ENCODE measurements around the gene NAA15. TPM values are rescaled to one million over a fixed set of nuclear protein-coding genes. Genes with fewer than 3 reads are reported as not detected.

NAA15 gene
- total and polyA plus RNA-seq, 3 experiments from 2014 or later = 47.0 to 122 (median 116) TPM

DNA sequence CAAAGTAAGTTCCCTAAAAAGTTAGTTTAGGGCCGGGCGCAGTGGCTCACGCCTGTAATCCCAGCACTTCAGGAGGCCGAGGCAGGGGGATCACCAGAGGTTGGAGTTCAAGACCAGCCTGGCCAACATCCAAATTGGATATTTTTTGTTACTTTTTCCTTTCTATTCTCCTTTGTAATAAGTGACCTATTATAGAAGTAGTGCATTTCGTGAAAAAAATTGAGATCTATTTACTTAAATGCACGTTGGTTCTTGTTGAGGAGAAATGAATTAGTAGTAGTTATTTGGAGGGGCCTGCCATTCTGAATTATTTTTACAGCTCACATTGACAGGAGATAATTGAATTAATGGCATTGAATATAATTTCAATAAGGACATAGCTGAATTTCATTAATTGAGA is 23.3 kb downstream of the NAA15 start:
- POLR2A ChIA-PET = no interaction called here
- Mint-ChIP-seq H3K27me3 (peaks cover 0 to 1% of the 10 kb centered on the region in 2 donors), H3K36me3 (peaks cover 9 to 20% (median 13%) of the 10 kb centered on the region in 3 donors)

DNA sequence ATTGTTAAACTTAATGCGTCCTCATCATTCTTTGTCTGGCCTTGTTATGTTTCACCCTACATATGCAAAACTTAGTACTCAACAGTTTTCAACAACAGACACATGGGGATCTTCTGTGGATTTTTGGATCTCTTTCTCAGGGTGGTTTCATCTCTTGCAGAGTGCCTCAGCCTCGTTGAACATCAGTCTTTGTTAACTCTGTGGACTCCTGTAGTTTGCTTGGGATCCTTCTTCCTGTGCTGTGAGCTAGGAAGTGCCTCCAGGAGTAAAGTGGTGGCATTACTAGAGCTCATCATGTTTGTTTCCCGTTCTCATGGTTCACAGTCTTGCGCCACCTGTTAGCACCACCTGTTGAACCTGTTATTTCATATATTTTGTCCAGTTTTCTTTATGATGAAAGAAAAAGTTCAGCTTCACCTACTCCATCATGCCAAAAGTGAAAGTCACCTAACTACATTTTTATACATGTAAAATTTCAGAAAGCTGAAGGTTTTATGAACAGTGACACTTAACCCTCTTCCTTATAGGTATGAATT is 28.4 kb downstream of the NAA15 start:
- peaks cover 4% of the 10 kb centered on the region for H3K36me3 ChIP-seq (ENCODE audit: insufficient read depth, low read length)
- H3K4me3 Mint-ChIP-seq = no peak overlapping the region
- H3K4me1 ChIP-seq (ENCODE audit: insufficient read depth, low read length) = peaks cover 5% of the 10 kb centered on the region
- H3K27ac ChIP-seq (ENCODE audit: low read depth, low read length) = no peak overlapping the region
- no peak overlapping the region for H3K4me3 ChIP-seq (ENCODE audit: low read length)
- peaks cover 0 to 4% (median 0%) of the 10 kb centered on the region in 5 donors for H3K9me3 Mint-ChIP-seq
- peak overlapping the region in 3 of 8 donors; percentile 15 to 83 (median 69) for H3K27ac Mint-ChIP-seq
- no peaks in the 10 kb centered on the region for H3K9me3 ChIP-seq (ENCODE audit: low read length)
- peaks cover 45 to 72% (median 63%) of the 10 kb centered on the region in 3 donors for H3K4me1 Mint-ChIP-seq
- CTCF ChIA-PET = no interaction called here
- peaks cover 13 to 36% (median 14%) of the 10 kb centered on the region in 3 donors for H3K36me3 Mint-ChIP-seq
- POLR2A ChIA-PET = no interaction called here
- DNase-seq = no peak
- H3K27me3 ChIP-seq (ENCODE audit: insufficient read depth, low read length, poor library complexity, severe bottlenecking) = no peaks in the 10 kb centered on the region
- H3K27me3 Mint-ChIP-seq = no peaks in the 10 kb centered on the region

More for the DNA sequence above, 23.3 kb downstream of the NAA15 start:
- no peak for DNase-seq
- Histone ChIP-seq H3K9me3 (ENCODE audit: low read length) (no peaks in the 10 kb centered on the region), H3K4me3 (ENCODE audit: low read length) (no peak overlapping the region), H3K27ac (ENCODE audit: low read depth, low read length) (no peak overlapping the region), H3K4me1 (ENCODE audit: insufficient read depth, low read length) (peaks cover 16% of the 10 kb centered on the region), H3K36me3 (ENCODE audit: insufficient read depth, low read length) (peaks cover 1% of the 10 kb centered on the region), H3K27me3 (ENCODE audit: insufficient read depth, low read length, poor library complexity, severe bottlenecking) (no peaks in the 10 kb centered on the region)
- Mint-ChIP-seq H3K4me1 (peaks cover 61 to 74% (median 71%) of the 10 kb centered on the region in 3 donors), H3K4me3 (no peak overlapping the region), H3K27ac (peak overlapping the region in 3 of 8 donors; percentile 26 to 69 (median 26)), H3K9me3 (peaks cover 0 to 4% (median 0%) of the 10 kb centered on the region in 5 donors)
- CTCF ChIA-PET = interaction anchor here (1.0 kb wide), 1 partner anchor 29 kb away, joined by 4 read pairs; no protein-coding TSS in a partner anchor

DNA sequence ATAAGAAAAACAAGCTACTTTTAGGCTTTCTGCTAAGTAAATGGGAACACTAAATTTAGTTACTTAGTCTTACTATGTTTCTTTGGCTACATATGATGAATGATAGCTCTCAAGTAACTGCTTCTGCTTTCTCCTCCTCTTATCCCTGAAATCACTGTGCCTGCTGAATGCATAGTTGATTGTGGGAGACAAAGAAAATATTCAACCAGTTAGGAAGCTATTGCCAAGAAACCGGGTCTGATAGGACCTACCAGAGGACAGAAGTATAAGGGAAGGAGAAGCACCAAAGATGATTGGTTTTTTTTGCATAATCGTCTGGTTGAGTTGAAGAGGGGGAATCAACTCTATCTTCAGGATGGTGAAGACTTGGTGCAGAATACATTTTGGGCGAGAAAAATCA is 29.0 kb downstream of the NAA15 start:
- CTCF ChIA-PET = no interaction called here
- Histone ChIP-seq H3K4me3 (ENCODE audit: low read length) (no peak overlapping the region), H3K36me3 (ENCODE audit: insufficient read depth, low read length) (peaks cover 4% of the 10 kb centered on the region), H3K9me3 (ENCODE audit: low read length) (no peaks in the 10 kb centered on the region), H3K27me3 (ENCODE audit: insufficient read depth, low read length, poor library complexity, severe bottlenecking) (no peaks in the 10 kb centered on the region), H3K27ac (ENCODE audit: low read depth, low read length) (no peak overlapping the region), H3K4me1 (ENCODE audit: insufficient read depth, low read length) (peaks cover 5% of the 10 kb centered on the region)
- POLR2A ChIA-PET = no interaction called here
- peaks cover 0 to 4% (median 0%) of the 10 kb centered on the region in 5 donors for H3K9me3 Mint-ChIP-seq
- no peak for DNase-seq
- peak overlapping the region in 1 of 7 donors; percentile 5 for H3K4me3 Mint-ChIP-seq
- peaks cover 40 to 67% (median 59%) of the 10 kb centered on the region in 3 donors for H3K4me1 Mint-ChIP-seq
- peak overlapping the region in 4 of 8 donors; percentile 12 to 65 (median 21) for H3K27ac Mint-ChIP-seq
- H3K27me3 Mint-ChIP-seq = no peaks in the 10 kb centered on the region
- H3K36me3 Mint-ChIP-seq = peaks cover 13 to 38% (median 15%) of the 10 kb centered on the region in 3 donors

GRCh38 chr4:139331185-139331584 is 29.9 kb downstream of the NAA15 start:
- Mint-ChIP-seq H3K27me3 (no peaks in the 10 kb centered on the region), H3K4me3 (no peak overlapping the region), H3K36me3 (peaks cover 13 to 45% (median 15%) of the 10 kb centered on the region in 3 donors), H3K4me1 (peaks cover 37 to 58% (median 51%) of the 10 kb centered on the region in 3 donors), H3K9me3 (peaks cover 0 to 4% (median 0%) of the 10 kb centered on the region in 5 donors), H3K27ac (no peak overlapping the region)
- Histone ChIP-seq H3K4me1 (ENCODE audit: insufficient read depth, low read length) (peaks cover 5% of the 10 kb centered on the region), H3K4me3 (ENCODE audit: low read length) (no peak overlapping the region), H3K36me3 (ENCODE audit: insufficient read depth, low read length) (peaks cover 4% of the 10 kb centered on the region), H3K27ac (ENCODE audit: low read depth, low read length) (no peak overlapping the region), H3K9me3 (ENCODE audit: low read length) (no peaks in the 10 kb centered on the region), H3K27me3 (ENCODE audit: insufficient read depth, low read length, poor library complexity, severe bottlenecking) (no peaks in the 10 kb centered on the region)
- DNase-seq = no peak
- POLR2A ChIA-PET = no interaction called here
- CTCF ChIA-PET = no interaction called here

DNA sequence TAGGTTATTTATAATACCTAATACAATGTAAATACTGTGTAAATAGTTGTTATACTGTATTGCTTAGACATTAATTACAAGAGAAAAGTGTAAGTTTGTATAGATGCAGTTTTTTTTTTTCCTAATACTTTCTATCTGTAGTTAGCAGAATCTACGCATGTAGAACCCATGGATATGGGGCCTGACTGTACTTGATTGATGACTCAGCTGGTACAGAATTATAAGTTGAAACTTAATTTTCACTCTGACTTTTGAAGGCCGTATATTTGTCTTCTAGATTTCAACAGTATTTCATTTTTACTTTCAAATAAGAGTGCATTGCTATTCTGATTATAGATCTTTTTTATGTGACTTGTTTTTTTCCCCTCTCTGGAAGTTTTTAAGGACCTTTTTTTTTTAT is 31.7 kb downstream of the NAA15 start:
- H3K27ac ChIP-seq (ENCODE audit: low read depth, low read length) = no peak overlapping the region
- H3K27ac Mint-ChIP-seq = peak overlapping the region in 3 of 8 donors; percentile 15 to 68 (median 57)
- peaks cover 9% of the 10 kb centered on the region for H3K36me3 ChIP-seq (ENCODE audit: insufficient read depth, low read length)
- ChIA-PET CTCF (interaction anchor here (1.0 kb wide), 1 partner anchor 10 kb away, joined by 7 read pairs; no protein-coding TSS in a partner anchor), POLR2A (no interaction called here)
- peaks cover 33 to 62% (median 51%) of the 10 kb centered on the region in 3 donors for H3K4me1 Mint-ChIP-seq
- no peaks in the 10 kb centered on the region for H3K9me3 ChIP-seq (ENCODE audit: low read length)
- H3K4me1 ChIP-seq (ENCODE audit: insufficient read depth, low read length) = peaks cover 5% of the 10 kb centered on the region
- no peak overlapping the region for H3K4me3 Mint-ChIP-seq
- DNase-seq = no peak
- no peak overlapping the region for H3K4me3 ChIP-seq (ENCODE audit: low read length)
- peaks cover 0 to 4% (median 0%) of the 10 kb centered on the region in 5 donors for H3K9me3 Mint-ChIP-seq
- H3K27me3 ChIP-seq (ENCODE audit: insufficient read depth, low read length, poor library complexity, severe bottlenecking) = no peaks in the 10 kb centered on the region
- H3K36me3 Mint-ChIP-seq = peaks cover 15 to 51% (median 17%) of the 10 kb centered on the region in 3 donors
- no peaks in the 10 kb centered on the region for H3K27me3 Mint-ChIP-seq

- peaks cover 18% of the 10 kb centered on the region for H3K36me3 ChIP-seq (ENCODE audit: insufficient read depth, low read length)
- no peaks in the 10 kb centered on the region for H3K4me1 ChIP-seq (ENCODE audit: insufficient read depth, low read length)
- CTCF ChIA-PET = no interaction called here
- POLR2A ChIA-PET = no interaction called here
- Mint-ChIP-seq H3K9me3 (no peaks in the 10 kb centered on the region), H3K4me1 (peaks cover 17 to 37% (median 33%) of the 10 kb centered on the region in 3 donors), H3K27me3 (no peaks in the 10 kb centered on the region), H3K27ac (peak overlapping the region in 5 of 8 donors; percentile 1 to 72 (median 35)), H3K4me3 (no peak overlapping the region), H3K36me3 (peaks cover 12 to 67% (median 19%) of the 10 kb centered on the region in 3 donors)
- no peak for DNase-seq
- H3K9me3 ChIP-seq (ENCODE audit: low read length) = no peaks in the 10 kb centered on the region
- no peaks in the 10 kb centered on the region for H3K27me3 ChIP-seq (ENCODE audit: insufficient read depth, low read length, poor library complexity, severe bottlenecking)
- H3K27ac ChIP-seq (ENCODE audit: low read depth, low read length) = no peak overlapping the region
- no peak overlapping the region for H3K4me3 ChIP-seq (ENCODE audit: low read length)
These were observed 36.3 kb downstream of the NAA15 start for GRCh38 chr4:139337612-139338011.

- no peaks in the 10 kb centered on the region for H3K27me3 Mint-ChIP-seq
- CTCF ChIA-PET = no interaction called here
- H3K9me3 Mint-ChIP-seq = no peaks in the 10 kb centered on the region
- POLR2A ChIA-PET = interaction anchor here (1.0 kb wide), 1 partner anchor 66 kb away, joined by 3 read pairs; no protein-coding TSS in a partner anchor
- no peak overlapping the region for H3K4me3 Mint-ChIP-seq
- Histone ChIP-seq H3K4me1 (ENCODE audit: insufficient read depth, low read length) (no peaks in the 10 kb centered on the region), H3K36me3 (ENCODE audit: insufficient read depth, low read length) (peaks cover 31% of the 10 kb centered on the region), H3K4me3 (ENCODE audit: low read length) (no peak overlapping the region), H3K27me3 (ENCODE audit: insufficient read depth, low read length, poor library complexity, severe bottlenecking) (no peaks in the 10 kb centered on the region), H3K9me3 (ENCODE audit: low read length) (no peaks in the 10 kb centered on the region), H3K27ac (ENCODE audit: low read depth, low read length) (no peak overlapping the region)
- no peak overlapping the region for H3K27ac Mint-ChIP-seq
- peaks cover 0 to 2% (median 0%) of the 10 kb centered on the region in 3 donors for H3K4me1 Mint-ChIP-seq
- peaks cover 2 to 73% (median 14%) of the 10 kb centered on the region in 3 donors for H3K36me3 Mint-ChIP-seq
- no peak for DNase-seq
These were observed 60.0 kb downstream of the NAA15 start for GRCh38 chr4:139361301-139361700.

- Histone ChIP-seq H3K9me3 (ENCODE audit: low read length) (no peaks in the 10 kb centered on the region), H3K27me3 (ENCODE audit: insufficient read depth, low read length, poor library complexity, severe bottlenecking) (no peaks in the 10 kb centered on the region), H3K4me1 (ENCODE audit: insufficient read depth, low read length) (no peaks in the 10 kb centered on the region), H3K36me3 (ENCODE audit: insufficient read depth, low read length) (peaks cover 16% of the 10 kb centered on the region), H3K27ac (ENCODE audit: low read depth, low read length) (no peak overlapping the region), H3K4me3 (ENCODE audit: low read length) (no peak overlapping the region)
- H3K4me1 Mint-ChIP-seq = peaks cover 0 to 7% (median 7%) of the 10 kb centered on the region in 3 donors
- CTCF ChIA-PET = interaction anchor here (1.0 kb wide), 1 partner anchor 337 kb away, joined by 3 read pairs; no protein-coding TSS in a partner anchor
- no peak overlapping the region for H3K4me3 Mint-ChIP-seq
- peak overlapping the region in 4 of 8 donors; percentile 4 to 76 (median 14) for H3K27ac Mint-ChIP-seq
- POLR2A ChIA-PET = no interaction called here
- H3K27me3 Mint-ChIP-seq = no peaks in the 10 kb centered on the region
- no peak for DNase-seq
- H3K36me3 Mint-ChIP-seq = peaks cover 7 to 77% (median 32%) of the 10 kb centered on the region in 3 donors
- no peaks in the 10 kb centered on the region for H3K9me3 Mint-ChIP-seq
These were observed 66.3 kb downstream of the NAA15 start for GRCh38 chr4:139367421-139368090.
